Esophagus squamous epithelium (tissue), 4 donors: ENCODE data around the gene LNP1.

Experiments used
- POLR2A ChIP-seq, 4 donors: fragments of 450-650 bp; IDR thresholded peaks; one replicate each; pipeline ENCODE4 v1.6.1; 2017; ENCODE audit warnings: antibody characterized with exemption in 4 of 4, mild to moderate bottlenecking in 4 of 4, moderate library complexity in 3 of 4
- TF ChIP-seq, protein P1 (sequence below), 6 experiments: fragments of 450-650 bp in 4 of 6; fragments of 200-600 bp in 2 of 6; sonication (generic) in 2 of 6; IDR thresholded peaks; one replicate each; pipeline ENCODE4 v1.5.1; 2016 to 2019; ENCODE audit warnings: antibody characterized with exemption in 6 of 6, mild to moderate bottlenecking in 4 of 6, moderate library complexity in 4 of 6

GRCh38 chr3:100438623-100438974 lies 37.3 kb downstream of the LNP1 start:
- TF ChIP-seq, protein P1, sequence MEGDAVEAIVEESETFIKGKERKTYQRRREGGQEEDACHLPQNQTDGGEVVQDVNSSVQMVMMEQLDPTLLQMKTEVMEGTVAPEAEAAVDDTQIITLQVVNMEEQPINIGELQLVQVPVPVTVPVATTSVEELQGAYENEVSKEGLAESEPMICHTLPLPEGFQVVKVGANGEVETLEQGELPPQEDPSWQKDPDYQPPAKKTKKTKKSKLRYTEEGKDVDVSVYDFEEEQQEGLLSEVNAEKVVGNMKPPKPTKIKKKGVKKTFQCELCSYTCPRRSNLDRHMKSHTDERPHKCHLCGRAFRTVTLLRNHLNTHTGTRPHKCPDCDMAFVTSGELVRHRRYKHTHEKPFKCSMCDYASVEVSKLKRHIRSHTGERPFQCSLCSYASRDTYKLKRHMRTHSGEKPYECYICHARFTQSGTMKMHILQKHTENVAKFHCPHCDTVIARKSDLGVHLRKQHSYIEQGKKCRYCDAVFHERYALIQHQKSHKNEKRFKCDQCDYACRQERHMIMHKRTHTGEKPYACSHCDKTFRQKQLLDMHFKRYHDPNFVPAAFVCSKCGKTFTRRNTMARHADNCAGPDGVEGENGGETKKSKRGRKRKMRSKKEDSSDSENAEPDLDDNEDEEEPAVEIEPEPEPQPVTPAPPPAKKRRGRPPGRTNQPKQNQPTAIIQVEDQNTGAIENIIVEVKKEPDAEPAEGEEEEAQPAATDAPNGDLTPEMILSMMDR (IDR thresholded peaks at IDR 0.05) = no peak
- no peak for TF ChIP-seq POLR2A (IDR thresholded peaks at IDR 0.05)
